T follicular helper cell (primary cell): ENCODE results near the gene IL7R.

Experiments used
- DNase-seq: peaks from one replicate; pipeline ENCODE4 v3.0.0-alpha.2; 2020; ENCODE audit warnings: low read depth
- total RNA-seq, 2 experiments: gene quantifications; one replicate each; lab custom pipeline; 2026; lab: John Stamatoyannopoulos, UW

IL7R gene, protein sequence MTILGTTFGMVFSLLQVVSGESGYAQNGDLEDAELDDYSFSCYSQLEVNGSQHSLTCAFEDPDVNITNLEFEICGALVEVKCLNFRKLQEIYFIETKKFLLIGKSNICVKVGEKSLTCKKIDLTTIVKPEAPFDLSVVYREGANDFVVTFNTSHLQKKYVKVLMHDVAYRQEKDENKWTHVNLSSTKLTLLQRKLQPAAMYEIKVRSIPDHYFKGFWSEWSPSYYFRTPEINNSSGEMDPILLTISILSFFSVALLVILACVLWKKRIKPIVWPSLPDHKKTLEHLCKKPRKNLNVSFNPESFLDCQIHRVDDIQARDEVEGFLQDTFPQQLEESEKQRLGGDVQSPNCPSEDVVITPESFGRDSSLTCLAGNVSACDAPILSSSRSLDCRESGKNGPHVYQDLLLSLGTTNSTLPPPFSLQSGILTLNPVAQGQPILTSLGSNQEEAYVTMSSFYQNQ
- total RNA-seq = 448 to 2,719 reads per million in 2 experiments

DNA sequence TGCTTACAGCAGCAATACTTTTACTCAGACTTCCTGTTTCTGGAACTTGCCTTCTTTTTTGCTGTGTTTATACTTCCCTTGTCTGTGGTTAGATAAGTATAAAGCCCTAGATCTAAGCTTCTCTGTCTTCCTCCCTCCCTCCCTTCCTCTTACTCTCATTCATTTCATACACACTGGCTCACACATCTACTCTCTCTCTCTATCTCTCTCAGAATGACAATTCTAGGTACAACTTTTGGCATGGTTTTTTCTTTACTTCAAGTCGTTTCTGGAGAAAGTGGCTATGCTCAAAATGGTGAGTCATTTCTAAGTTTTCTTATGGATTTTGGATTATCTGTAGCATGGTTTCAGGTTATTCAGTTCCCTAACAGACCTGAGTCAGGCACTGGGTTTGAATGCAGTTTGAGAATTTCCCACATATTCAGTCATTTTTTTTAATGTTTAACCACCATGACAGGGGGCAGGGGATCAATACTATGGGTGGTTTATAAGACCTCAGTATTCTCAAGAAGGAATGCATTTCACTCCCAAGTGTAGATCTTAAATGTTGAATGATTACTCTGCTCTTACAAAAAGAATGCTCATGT is at the start of gene IL7R:
Gene IL7R, plus strand, starts transcription at position 127 of the 587 bp plus-strand sequence. Its CDS starts 87 bp downstream, at position 214.
- DNase-seq = no peak

DNA sequence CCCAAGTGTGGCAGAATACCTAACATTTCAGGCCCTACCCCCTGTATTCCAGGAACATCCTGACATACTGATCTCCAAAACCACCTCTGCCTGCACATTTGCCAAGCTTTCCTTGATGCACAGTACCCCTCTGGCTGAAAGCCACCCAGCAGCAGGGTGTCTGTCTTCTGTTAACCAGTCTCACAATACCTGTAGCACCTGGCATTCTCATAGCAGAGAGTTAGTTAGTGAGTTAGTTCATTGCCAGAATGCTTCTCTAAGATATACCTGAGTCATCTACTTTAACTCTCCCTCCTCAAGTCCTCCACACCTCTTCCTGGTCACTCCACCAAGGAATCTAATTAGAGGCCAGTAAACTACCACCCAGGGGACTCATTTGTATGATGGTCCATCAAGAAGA is 46.1 kb upstream of the IL7R start:
- DNase-seq = no peak

DNA sequence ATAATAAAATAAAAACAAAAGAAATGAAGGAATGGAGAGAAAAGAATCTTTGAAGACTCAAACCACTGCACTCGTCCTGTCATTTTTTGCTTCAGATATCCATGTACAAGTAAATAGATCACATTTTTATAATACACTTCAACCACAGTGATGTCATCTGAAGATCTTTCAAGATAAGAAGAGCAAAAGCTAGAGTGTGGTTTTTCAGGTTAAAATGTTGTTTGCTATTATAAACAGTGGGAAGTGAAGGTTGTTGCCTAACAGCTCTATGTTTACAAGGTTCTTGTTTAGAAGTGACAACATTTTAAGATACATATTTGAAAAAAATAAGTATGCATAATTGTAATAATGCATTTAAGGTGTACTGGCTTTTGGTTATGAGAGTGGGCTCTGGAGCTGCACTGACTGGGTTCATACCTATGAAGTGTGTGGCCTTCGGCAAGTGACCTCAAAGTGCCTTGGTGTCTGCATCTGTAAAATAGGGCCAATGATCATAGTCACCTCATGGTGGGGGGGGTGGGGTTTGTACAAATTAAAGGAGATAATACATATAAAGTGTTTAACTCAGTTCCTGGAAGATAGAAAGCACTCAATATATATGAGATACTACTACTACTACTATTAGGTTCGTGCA is 45.5 kb upstream of the IL7R start:
- DNase-seq = no peak

DNA sequence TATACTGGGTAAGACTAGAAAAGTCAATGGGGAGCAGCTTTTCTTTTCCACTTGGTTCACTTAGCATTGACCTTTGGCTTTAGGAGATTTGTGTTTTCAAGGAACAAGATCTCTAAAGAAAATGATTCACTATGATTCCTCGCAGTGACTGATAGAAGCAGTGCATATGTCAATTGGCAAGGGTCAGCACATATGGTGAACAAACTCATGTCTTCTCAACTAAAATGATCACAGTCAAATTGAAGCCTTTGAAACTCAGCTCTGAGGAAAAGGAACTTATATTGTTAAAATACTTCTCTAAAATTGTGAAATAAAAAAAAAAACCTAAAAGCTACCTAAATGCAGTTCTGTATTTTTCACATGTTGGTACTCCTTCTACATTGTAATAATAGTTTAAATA is 43.2 kb upstream of the IL7R start:
- DNase-seq = no peak

DNA sequence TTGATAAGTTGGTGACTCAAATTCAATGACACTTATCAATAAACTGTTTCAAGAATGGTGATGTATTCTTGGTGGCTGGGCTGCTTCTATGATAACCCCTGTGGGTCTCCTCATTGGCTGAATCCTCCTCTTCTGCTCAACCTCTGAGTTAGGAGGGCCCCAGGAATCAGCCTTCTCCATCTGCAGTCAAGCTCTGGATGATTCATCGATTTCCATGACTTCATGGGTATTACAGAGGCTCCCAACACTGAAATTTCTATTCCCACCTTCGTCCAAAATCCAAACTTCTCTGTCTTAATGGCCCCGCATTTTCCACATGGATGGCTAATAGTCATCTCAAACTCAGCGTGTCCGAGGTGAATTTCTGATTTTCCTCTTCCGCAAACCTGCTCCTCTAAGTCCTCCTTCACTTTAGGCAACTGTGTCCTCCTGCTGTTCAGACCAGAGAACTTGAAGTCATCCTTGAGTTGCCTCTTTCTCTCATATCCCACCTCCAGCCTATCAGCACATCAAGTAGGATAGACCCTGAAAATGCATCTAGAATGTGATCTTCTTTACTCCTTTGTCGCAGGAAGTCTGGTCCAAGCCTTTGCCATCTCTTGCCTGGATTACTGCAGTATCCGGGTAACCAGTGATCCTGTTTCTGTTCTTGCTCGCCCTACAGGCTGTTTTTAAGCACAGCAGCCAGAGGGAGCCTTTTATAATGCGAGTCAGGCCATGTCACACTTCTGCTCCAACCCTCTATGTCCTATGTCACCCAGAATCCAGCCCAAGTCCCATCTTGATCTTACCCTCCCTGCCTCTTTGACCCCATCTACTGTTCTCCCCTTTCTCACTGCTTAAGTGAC is 41.4 kb upstream of the IL7R start:
- DNase-seq = no peak

DNA sequence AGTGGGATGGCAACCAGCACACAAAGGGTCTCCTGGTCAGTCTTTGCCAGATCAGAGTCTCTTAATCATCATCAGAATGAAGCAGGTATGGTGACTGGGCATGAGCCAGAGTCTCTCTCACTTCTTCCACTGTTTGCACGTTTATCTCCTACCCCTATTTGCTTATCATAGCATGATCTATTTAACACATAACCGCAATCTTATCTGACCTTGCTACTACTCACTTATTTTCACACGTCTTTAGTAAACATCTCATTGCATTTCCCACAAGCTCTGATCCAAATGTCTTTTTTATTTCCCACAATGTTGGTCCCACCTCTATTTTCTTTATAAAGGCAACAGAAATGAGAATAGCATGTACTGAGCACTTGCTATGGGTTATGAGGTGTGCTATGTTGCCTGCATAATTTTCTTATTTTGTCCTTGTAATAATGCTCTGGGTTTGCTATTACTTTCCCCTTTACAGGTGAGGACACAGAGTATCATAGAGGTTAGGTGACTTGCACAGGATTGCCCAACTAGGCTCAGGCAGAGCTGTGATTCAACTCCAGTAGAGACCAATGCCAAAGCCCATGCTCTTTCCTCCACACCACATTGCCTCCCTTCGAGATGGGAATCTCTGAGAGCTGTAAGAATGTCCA is 39.7 kb upstream of the IL7R start:
- DNase-seq = no peak

DNA sequence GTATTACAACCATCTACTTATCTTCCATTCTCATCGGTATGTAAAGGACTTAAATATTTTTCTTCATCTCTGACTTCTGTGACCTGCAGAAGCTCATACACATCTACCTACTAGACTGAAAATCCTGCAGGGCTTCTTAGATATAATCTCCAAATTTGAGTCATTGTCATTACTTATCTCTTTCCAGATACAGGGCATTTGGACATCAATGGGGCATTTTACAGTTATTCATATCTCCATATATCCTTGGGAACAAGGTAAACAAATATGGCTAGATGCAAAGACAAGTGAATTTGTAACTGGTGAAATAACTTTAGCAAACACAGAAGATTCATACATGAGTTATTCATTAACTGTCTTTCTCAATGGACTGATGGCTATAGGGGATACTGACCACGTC is 37.7 kb upstream of the IL7R start:
- DNase-seq = no peak

DNA sequence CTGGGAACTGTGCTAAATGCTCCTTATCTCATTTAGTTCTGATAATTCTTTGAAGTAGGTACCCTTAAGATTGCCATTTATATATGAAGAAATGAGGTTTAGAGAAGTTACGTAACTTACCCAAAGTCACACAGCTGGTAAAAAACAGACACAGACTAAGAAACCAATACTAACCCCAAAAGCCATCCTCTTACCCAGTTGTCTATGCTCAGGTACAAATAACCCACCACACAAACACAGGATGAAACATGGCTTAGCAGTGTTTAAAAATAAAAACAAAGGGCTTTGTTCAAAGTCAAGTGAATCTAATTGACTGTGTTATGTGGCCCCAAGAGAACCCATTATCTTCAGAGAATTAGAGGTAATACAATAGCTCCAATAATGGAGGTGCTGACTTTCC is 37.0 kb upstream of the IL7R start:
- DNase-seq = no peak

DNA sequence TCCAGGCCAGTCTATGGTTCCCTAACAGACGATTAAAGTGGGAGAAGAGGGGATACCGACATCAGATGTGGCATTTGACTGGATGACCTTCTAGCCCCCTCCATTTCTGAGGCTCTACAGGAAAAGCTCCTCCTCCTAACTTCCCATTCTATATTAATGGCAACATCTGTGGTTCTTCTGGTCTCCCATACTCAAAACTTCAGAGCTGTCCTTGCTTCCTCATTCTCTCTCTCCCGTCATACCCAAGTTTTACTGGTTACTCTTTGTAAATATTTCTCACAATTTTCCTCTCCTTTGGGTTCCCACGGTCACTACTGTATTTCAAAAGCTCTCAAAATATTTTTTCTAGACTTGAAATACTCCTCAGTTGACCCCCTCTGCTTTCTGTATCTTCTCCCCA is 36.0 kb upstream of the IL7R start:
- DNase-seq = no peak

DNA sequence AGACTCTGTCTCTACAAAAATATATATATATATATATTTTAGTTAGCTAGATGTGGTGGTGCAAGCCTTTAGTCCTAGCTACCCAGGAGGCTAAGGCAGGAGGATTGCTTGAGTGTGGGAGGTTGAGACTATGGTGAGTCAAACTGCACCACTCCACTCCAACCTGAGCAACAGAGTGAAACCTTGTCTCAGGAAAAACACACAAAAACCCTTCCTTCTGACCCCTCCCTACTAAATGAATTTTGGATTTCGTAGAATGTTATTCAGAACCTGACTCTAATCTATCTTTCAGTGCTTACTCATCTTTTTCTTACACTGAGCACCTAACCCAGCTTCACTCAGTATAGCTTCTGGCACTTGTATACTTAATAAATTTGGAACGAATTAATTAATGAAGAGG is 35.2 kb upstream of the IL7R start:
- DNase-seq = no peak

DNA sequence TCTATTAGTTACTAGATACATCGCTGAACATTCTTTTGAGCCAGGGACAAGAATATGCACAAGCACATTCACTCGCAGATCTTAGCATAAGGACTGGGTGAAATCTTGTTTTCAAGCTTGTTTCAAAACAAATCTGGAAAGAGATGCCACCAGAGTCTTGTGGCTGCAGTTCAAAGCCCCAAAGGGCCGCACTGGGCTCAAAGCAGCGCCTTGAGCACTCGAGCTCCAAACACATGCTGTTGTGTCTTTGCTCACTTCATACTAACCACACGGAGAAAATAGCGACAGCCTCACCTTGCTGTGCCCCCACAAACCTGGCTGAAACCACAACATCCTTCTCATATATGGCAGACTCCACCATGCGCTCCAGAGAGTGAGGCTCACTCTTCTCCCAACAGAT is 34.2 kb upstream of the IL7R start:
- DNase-seq = no peak

DNA sequence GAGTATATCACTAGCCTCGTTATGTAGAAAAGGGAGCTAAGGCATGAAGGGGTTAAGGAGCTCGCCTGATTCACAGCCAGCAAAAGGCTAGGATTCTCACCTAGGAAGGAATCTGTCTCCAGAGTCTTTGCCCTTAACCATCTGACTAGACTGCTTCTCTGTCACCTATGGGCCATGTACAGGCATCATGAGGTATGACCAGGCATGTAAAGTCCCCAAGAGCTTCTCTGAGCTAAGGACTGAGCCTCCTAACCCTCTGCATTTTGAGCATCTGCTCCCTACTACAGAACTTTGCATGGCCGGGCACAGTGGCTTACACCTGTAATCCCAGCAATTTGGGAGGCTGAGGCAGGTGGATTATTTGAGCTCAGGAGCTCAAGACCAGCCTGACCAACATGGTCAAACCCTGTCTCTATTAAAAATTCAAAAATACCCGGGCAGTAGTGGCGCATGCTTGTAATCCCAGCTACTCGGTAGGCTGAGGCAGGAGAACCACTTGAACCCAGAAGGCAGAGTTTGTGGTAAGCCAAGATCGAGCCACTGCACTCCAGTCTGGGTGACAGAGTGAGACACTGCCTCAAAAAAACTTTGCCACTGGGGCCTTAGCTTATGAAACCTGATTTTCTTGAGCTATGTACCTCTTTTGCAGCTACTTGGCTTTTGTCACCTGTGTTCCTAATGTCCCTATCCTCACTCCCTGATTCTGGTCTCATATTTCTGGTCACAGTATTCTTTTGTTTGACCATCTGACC is 33.2 kb upstream of the IL7R start:
- no peak for DNase-seq

DNA sequence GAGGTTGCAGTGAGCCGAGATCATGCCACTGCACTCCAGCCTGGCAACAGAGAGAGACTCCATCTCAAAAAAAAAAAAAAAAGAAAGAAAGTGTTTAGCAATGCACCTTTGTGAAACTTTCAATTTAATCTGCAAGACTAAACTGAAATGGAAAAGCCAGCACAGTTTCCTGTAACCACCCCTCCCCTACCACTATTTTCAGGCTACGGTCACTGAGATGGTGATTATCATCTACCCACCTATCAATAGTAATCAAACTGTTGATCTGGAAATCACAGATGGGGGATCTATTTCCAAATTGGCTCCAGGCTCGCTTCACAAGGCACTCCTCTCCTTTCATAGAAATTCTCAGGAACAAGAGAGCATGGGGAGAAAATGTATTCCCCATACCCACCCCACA is 30.6 kb upstream of the IL7R start:
- no peak for DNase-seq

DNA sequence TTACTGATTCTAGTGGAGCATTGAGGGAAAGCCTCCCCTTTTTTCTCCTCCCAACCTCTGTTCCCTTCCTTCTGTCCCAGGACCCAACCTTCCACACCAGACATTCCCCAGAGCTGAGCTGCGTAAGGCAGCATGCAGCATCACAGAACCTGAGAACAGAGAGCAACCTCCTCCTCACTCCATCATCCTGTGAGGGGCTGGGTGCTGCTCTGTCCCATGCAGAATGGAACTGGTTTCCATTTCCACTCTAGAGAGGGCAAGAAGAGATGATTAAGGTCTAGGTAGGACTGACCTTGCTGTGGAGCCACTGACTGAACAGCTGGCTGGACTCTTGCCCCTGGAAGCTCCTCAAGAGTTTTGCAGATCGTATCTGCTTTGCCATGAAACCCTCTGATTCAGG is 30.1 kb upstream of the IL7R start:
- no peak for DNase-seq

DNA sequence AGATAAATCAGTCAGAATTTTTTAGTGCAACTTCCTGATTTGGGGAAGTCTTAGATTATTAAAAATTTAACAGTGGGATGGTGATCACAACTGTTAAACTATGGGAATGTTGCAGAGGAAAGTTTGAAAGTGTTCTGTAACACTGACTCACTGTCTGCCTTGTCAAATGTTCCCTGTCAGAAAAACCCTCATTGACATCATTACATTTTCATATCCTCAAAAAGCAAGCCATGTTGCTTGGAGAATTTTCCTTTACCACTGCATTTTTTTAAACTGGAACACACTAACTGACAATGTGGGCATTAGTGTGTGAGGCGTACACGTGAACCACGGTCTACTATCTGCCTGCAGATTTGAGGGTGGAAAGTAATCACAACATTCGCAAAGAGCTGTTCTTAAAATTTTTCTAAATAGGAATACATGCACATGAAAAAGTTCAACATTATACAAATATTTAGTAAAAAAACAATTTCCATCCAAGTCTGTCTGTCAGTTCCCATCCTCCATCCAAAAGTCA is 28.6 kb upstream of the IL7R start:
- no peak for DNase-seq

DNA sequence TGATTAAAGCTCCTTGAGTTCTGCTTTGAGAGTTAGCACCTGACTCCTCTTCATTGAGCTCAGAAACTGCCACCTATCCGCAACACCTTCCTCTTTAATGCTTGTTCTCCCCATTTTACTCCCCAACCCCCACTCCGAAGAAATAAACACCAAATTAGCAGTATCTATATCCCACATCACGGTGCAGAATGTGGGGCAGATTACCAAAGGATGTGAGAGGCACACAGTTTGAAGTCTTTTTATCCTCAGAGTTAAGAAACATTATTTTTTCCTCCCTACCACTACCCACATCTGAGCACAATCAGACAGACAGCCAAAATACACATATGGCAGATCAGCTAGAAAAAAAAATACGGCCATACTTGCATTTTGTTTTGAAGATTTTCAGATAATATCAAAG is 26.1 kb upstream of the IL7R start:
- DNase-seq = no peak

DNA sequence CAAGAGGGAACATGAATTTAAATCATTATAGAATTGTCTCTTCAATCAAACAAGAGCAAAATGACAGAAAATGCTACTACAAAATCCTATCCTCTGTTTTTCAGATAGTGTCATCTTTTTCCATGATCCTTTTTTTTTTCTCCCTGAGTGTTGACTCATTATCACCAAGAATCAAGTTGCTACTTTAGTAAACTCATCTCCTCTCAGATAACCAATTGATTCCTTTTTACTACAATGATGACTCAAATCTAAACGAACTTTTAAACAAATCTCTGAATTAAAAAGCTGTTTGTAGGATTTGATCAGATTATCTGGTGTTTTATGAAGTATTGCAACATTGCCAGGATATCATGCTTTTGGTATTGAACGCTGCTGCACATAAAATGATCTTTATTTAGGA is 23.9 kb upstream of the IL7R start:
- DNase-seq = no peak

DNA sequence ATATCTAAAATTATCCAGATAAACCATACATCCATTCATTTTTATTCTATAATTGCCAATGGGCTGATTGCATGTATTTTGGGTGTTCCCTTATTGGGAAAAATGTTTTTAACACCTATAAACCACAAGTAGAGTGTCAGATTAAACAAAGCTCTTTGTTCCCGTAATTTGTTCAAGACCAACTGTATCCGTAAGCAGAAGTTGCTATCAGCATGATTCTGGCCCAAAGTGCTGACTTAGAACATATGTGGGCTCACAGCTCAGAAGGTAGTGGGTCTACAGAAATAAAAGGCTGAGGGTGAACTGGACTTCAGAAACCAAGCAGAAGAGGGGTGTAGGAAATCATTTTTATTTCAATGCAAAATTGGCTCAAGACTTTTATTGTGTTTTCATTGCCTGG is 23.5 kb upstream of the IL7R start:
- DNase-seq = no peak

DNA sequence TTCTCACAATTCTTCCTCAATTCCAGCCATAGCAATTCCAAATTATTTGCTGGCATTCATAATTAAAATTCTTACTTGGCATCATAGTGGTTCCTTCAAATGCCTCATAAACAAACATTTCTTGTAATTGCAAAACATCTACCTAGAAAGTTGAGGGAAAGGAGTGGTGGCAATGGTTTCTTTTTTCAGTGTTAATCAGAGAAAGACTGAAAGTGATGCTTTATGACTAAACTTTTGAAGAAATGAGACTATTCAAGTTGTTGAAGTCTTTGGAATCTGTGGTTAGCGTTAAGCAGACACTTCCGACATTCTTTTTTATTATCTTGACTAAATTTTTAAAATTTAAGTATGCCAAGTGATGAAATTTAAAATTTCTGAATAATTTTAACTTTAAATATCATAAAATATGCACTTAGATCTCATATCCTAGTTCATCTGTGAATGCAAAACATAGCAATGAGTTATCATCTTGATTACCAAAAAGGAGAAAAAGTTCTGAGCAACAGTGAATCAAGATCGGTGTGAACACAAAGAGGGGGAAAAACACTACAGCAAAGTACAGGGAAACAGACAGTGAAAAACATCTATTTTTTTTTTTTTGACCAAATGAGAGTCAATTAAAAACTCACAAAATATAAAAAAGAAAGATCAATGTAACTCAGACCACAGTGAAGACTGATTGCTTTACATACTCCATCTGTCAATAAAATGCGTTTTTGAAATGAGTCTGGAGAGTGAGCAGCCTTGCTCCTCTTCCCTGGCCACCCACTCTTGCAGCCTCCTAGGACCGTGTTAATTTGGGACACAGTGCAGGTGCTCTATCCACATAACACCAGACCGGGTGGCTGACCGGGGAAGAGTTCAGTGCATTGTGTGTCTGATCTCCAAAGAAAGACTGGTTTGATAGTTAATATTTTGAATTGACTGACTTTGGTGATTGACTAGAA is 20.6 kb upstream of the IL7R start:
- DNase-seq = no peak
